Medulla oblongata (tissue), 1 donor: Measurements from ENCODE around the gene C20orf141.
A peak's percentile ranks its signal among the peaks of the same experiment; 100 is the strongest.
"Not testable (repeated sequence)": the region's sequence is repeated elsewhere in the genome, so short reads cannot be mapped to it uniquely, and the experiment has no call there.

Experiments used
- DNase-seq: peaks from one replicate; pipeline ENCODE4 v3.0.0-alpha.2; 2015; ENCODE audit errors: extremely low spot score

Gene C20orf141

DNA sequence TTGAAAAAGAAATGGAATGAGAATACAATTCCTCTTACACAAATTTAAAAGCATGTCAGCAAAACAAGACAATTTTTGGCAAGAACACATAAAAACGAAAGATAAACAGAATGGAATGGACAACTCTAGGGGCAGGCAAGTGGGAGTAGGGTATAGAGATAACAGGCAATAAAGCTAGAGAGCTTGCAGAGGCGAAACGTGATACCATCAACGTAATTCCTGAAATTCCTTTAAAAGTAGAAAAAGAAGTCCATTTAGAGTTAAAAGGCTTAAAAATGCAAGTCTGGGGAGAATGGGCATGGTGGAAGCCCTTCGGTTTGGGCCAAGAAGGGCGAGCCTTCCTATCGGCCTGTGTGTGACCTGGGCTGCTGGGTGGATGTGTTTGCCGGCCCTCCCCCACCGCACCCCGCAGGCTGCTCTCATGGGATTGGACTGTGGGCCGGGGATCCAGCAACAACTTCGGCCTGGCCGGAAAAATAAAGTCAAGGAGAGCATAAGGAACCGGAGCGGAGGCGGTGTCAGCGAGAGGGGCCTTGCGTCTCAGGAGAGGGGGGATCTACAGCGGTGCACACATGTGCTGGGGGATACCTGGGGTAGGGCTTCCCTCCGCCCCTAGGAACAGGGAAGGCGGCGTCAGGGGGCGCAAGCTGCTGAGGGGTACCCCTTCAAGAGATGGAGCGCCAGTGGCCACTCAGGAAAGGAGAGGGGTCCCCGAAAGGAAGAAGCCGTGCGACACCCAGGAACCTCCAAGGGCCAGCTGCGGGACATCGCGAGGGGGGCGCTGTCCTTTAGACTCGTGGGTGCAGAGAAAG, 5.5 kb downstream of the C20orf141 start:
- no peak for DNase-seq

DNA sequence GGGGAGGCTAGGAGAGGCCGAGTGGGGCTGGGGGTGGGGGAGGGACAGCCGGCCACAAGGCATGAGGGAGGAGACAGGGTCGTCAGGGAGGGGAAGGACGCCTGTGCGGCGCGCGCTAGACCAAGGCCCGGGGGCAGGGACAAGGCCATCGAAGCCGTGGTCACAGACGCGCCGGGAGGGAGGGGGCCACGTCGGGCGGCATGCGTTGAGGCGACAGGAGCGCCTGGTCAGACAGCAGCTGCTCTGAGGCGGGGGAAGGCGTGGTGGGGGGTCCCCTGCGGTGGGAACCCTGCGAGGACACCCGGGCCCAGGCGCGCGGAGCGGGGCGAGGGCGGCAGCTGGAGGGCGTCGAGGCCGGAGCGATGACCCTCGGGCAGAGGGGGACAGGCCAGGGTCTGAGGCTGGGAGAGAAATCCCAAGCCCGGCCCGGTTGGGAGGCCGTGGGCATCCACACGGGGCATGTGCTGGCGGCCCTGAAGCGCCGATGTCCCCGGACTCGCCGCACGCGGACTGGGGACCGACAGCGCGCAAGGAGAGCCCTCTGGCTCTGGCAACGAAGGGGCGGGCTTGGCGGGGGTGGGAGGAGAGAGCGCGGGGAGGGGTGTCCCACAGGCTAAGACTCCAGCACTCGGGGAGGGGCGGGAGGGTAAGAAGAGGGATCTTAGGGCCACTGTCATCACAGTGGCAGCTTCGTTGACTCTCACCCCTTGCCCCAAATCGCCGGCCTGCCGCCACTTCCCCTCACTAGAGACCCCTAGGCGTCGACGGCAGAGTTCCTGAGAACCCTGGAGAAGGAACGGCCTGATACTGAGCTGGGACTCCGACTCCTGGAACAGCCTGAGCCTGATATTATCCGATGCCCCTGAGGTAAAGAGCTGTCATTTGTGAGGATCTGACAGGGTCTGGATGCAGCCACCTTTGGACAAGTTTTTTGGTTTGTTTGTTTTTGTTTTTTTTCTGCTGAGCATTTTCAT, 6.4 kb downstream of the C20orf141 start:
- DNase-seq, result no peak

DNA sequence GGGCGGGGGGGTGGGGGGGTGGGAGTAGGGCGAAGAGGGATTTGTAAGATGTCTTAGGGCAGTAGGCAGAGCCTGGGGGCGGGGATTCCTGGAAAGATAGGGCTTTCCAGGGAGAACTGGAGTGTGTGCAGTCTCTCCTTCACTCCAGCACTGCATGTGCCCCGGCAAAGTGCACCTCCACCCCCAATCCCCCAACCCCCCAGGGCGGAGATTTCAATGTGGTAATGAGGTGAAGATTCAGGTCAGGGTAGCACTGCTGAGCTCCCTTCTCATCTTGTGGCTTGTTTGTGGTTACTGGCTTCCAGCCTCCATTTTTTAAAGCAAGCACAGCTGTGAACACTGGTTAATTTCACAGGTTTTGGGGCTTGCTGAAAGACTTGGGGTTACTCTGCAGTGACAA, 7.3 kb downstream of the C20orf141 start:
- no peak for DNase-seq

DNA sequence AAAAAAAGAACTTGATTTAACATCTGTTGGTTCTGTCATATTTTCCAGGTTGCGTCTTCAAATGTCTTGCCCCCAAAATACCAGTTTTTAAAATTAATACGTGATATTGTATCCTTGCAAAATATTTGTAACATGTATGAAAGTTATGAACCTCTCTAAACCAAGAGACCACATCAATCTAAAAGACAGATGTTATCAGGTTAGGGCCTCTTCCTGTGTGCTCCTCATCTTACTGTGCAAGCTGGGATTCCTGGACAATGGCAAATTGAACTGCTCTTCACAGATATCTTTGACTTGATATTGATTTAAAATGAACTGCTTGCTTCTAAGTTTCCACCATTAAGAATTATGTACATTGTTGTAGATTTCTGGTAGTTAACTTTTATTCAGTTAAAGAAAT, 11.0 kb downstream of the C20orf141 start:
- DNase-seq, result no peak

DNA sequence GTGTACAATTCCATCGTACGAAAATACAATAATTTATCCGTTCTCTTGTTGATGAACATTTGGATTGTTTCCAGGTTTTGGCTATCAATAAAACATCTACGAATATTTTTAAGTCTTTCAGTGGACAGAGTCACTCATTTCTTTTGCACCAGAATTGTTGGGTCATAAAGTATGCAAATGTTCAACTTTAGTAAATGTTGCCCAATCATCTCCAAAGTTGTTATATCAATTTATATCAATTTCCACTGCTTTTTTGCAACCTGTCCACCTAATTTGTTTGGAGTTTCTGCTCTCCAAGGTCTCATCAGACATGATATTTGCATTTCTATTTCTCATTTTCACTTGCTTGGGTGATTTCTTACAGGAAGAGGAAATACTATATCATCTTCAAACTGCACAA, 11.9 kb downstream of the C20orf141 start:
- no peak for DNase-seq

DNA sequence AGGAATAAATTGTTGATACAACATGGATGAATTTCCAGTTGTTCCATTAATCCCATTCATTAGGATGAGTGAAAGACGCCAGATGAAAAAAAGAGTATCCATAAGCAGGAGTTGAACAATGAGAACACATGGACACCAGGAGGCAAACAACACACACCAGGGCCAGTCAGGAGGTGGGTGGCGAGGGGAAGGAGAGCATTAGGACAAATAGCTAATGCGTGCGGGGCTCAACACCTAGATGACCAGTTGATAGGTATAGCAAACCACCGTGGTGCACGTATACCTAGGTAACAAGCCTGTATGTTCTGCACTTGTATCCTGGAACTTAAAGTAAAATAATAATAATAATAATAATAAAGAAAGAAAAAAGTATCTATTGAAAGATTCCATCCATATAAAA, 14.6 kb downstream of the C20orf141 start:
- DNase-seq, result no peak

DNA sequence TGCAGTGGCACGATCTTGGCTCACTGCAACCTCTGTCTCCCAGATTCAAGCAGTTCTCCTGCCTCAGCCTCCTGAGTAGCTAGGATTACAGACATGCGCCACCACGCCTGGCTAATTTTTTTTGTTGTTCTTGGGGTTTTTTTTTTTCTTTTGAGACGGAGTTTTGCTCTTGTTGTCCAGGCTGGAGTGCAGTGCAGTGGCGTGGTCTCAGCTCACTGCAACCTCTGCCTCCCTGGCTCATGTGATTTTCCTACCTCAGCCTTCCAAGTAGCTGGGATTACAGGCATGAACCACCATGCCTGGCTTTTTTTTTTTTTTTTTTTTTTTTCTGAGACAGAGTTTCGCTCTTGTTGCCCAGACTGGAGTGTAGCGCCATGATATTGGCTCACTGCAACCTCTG, 16.4 kb downstream of the C20orf141 start:
- DNase-seq, result not testable (repeated sequence)

DNA sequence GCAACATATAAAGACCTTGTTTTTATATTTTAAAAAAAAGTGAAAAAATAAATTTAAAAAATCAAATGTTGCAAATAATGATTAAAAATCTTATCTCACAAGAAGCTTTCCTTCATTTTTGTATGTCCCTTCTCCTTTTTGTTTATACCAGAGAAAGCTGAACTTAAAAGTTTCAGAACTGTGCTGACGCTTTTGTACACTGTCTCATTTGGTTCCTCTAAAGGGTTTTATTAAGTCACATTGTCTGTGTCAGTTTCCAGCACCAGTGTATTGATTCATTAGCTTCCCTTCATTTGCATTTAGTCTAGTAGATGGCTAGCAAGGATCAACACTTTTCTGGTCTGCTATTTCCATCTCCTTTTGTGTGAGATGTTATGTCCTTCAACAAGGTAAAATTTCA, 19.0 kb downstream of the C20orf141 start:
- DNase-seq, result no peak

DNA sequence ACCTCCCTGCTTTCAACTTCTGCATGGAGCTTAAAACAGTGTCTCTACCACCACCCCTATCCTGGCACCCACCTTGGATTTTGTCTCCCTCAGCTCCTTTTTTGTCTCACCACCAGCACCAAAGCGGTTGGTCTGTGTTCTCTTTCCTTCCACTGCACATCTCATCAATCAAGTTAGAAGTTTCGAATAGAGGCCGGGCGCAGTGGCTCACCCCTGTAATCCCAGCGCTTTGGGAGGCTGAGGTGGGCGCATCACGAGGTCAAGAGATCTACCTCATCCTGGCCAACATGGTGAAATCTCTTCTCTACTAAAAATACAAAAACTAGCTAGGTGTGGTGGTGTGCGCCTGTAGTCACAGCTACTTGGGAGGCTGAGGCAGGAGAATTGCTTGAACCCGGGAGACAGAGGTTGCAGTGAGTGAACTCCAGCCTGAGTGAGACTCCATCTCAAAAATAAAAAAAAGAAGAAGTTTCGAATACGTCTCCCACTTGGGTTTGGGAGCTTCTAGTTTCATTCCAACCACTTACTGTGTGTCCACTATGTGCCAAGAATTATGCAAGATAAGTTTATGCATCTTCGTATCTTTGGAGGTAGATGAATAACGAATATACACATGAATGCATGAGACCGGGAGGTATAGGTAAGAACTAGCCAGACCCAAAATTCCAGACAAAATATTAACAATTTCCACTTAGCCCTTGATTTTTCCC, 19.8 kb downstream of the C20orf141 start:
- DNase-seq, result no peak

DNA sequence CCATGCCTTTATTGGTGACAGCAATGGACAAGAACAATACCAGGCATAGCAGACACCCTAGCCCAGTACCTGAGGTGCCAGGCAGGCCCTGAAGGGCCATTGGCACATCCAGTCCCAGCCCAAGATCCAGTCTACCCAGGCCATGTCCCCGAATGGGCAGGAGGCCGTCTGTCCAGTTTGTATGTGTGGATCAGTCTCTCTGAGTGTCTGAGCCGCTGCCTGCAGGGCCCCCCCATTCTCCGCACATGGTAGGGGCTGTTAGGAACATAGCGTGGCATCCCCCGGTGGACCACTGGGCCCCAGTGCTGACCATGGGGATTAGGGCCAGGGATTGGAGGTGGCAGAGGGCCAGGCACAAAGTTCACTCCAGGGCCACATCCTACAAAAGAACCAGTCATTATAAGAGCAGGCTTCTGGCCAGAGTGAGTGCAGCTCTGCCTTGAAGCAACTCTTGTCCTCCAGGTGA, 20.6 kb downstream of the C20orf141 start:
- DNase-seq, result no peak

DNA sequence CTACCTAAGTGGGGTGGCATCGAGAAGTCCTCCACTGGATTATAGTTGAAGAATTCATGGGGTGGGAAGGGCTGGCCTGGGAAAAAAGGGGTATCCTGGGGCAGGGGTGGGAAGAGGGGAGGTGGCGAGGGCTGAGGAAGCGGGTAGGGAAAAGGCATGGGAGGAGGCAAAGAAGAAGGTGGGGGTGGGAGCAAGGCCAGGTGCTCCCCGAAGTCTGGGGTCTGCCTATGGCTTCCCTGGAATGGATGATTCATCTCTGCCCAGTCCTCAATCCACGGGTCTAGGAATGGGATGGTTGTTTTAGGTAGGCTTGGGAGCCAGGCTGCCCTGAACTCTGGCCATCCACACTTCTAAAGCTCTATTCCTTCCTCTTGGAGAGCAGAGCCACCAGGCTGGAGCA, 21.2 kb downstream of the C20orf141 start:
- DNase-seq, result no peak

DNA sequence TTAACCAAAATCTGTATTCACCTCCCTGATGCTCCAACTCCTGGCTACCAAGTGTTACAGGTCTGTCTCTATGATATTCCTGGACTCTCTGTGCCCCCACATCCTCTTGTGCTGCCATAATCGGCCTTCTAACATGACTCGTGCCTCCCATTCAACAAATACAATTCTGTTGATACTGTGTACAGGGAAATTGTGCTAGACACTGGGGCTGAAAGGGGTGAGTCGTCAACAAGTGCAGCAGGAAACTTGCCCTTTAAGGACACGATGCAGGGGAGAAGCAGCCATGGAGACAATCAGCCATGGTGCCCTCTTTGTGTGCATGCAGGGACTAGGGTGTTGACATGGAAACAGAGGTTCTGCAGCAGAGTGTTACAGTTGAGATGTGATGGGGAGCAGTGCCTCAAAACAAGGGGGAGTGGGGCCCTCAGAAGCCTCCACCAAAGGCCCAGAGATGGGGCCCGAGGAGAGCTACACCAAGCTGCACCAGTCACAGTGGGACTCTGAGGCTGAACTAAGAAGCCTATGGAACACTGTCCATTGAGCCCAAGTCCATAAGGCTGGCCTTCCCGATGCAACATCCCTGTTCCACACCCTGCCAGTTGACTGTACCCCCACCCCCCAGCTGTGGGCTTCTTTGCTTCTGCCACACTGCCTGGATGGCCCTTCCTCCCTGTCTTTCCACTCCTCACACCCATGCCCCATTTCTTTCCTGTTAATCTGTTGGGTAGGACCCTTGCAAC, 22.6 kb downstream of the C20orf141 start:
- DNase-seq, result no peak

DNA sequence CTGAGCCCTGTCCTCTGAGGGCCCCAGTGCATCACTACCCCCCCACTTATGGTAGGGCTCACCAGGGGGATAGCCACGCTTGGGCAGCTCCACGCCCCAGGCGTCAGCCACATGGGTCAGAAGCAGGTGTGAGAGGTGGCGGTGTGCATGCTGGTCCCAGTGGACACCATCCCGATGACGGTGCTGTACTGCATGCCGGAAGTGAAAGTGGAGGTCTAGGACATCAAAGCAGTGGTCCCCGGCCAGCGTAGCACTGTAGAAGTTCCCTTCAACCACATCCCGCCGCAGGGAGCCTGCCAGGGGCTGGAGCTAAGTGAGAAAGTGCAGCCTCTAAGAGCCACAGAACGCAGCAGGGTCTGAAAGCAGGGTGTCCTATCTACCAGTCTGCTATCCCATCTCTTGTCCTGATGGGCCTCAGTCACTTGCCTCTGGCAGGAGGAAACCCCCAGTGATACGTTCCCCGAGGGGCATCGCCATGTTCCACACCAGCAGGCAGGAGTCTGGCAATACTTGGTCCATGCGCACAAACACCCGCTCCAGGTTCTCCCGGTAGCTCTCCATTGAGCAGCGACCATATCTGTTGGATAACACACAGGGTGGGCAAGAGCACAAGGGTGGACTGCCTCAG, 23.5 kb downstream of the C20orf141 start:
- DNase-seq, result no peak

DNA sequence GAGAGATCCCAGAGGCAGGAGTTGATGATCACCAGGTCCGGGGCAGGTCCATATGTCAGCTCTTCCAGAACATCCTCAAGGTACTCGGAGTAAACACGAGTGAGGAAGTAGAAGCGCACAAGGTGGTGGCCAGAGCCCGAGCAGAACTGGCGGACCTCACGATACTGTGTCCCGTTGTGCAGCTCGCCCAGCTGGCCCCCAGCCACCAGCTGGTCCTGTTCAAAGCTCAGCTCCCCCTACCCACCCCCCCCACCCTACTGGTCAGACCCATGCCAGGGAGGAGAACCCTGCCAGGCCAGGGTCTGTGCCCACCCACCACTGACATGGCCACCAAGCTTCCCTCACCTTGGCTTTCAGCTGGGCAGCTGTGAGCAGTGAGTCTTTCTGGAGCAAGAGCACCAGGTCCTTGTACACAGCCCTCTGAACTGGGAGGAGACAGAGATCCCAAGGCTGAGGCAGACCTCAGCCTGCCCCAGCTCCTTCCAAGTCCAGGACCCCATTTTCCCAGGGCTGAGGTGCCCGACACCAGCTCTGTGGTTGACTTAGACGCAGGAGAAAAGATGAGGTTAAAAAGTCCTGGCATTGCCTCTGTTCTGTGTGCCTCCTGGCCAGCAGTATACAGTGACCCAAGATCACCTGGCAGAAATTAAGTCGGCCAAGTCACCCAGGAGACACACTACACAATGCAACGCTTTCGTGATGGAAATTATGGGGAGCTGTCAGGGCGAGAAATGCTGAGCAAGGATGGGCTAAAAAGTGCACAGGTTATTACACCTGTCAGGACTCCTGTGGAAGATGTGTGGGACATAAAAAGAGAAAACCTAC, 24.3 kb downstream of the C20orf141 start:
- DNase-seq, result no peak

DNA sequence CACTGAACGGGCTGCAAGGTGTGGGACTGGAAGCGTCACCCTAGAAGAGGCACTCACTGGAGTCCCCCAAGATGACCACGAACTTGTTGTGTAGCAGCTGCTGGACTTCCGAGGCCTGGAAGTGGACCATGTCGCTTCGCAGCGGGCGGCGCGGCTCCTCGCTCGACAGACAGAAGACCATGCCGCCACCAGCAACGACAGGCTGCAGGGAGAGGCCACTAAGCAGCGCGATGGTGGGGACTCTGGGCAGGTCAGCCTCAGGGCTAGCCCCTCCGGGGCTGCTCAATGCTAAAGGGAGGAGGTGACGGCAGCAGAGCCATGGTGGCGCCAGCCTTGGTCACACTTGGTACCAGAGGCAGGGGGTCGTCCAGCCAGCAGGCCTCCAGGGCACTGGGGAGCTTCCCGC, 24.9 kb downstream of the C20orf141 start:
- DNase-seq, result no peak

DNA sequence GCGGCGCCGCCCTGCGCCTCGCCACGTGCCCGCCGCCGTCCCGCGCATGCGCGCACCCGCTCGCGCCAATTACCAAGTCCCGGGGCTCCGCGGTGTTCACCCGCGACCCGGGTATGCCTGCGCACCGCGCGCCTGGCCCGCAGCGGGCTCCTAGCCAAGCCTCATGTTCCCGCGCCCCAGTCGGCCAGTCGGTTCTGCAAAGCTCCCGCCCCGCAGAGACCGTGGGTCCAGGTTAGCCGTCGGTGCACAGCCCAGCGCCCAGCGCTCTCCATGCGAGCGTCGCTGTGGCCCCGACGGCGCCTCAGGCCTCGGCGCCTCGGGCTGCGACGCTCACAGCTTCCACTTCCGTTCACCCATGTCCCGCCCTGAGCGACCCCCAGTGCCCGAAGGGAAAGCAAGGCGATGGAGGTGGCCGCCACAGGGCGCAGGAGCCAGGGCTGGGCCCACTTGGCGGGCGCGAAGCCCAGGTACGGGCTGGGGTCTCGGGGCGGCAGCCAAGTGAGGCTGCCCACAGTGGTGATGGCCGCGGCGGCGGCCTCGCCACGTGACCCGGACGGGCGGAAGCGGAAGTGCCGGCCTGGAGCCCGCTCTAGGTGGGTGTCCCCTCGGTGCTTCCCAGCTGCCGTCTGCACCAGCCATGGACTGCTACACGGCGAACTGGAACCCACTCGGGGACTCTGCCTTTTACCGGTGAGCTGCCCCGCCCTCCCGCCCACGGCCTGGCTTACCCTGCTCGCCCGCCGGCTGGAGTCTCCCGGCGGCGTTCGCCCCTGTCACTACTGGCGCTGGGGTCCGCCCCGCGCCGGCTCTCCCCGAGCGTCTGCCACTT, 25.6 kb downstream of the C20orf141 start, which contains the start of the genes PCED1A and VPS16:
PCED1A (minus strand) TSS at position 518 of the 829 bp plus-strand sequence. CDS start 743 bp downstream, outside the sequence.
VPS16 (plus strand) TSS at position 608 of the 829 bp plus-strand sequence; CDS start at position 638, 30 bp downstream.
- DNase-seq, result peak; percentile 87

DNA sequence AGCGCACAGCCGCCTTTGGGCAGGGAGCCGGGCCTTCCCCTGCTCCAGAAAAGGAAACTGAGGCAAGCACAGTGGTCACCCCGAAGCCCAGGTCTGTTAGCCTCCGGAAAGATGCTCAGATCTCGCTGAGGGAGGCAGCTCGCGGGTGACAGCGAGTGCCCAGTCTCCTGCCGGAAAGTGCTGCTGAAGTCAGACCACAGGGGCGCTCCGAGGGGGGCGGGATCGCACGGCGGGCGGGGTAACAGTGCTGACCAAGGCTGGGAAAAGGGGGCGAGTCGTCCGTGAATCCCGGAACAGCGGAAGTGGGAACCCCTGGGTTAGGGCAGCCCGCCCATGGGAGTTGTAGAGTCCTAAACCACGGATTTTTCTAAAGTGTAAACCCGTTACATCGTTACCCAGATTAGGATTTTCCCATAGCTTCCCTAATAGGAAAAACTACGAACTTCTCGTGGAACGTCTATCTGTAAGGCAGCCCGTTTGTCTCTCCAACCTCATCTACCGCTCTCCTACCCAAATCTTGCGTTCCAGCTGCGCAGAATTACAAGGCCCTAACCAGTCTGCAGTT, 26.3 kb downstream of the C20orf141 start:
- no peak for DNase-seq

DNA sequence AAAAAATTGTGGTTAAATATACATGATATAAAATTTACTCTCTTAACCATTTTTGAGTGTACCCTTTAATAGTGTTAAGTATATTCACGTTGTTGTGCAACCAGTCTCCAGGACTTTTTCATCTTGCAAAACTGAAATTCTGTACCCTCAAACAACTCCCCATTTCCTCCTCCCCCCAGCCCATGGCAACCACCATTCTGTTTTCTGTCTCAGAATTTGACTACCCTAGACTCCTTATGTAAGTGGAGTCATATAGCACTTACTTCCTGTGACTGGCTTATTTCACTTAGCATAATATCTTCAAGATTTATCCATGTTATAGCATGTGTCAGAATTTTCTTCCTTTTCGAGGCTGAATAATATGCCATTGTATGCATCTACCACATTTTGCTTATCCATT, 30.8 kb downstream of the C20orf141 start:
- no peak for DNase-seq
